ENCODE data around the gene RPTOR.

Gene RPTOR

DNA sequence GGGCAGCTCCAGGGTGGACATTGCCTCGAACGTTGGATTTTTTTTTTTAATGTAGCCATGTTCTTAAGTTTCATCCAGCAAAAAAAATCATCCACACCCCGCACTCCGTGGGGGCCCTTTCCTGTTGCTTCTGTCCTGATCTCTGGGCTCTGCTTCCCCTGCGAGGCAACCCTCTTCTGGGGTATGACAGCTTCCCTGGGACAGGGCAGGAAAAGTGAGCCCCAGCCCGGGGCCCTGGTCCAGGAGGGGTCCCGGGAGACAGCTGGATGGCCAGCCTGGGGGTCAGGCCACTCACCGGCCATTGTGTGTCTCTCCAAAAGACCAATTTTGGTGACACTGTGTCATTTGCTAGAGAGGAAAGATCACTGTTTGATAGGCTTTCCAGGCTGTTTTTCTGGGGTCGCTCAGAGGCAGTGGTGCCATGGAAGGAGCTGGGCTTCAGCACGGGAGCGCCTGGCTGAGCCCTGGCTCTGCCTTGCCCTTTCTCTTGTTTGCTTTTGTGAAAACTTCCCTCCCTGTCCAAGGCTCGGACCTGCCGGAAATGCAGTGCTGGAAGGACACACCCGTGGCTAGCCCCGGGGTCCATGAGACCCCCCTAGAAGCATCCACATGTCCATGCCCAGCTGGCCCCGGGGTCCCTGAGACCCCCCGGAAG, 406.0 kb downstream of the RPTOR start:
- DNase-seq (ENCODE audit: low spot score), result no peak

DNA sequence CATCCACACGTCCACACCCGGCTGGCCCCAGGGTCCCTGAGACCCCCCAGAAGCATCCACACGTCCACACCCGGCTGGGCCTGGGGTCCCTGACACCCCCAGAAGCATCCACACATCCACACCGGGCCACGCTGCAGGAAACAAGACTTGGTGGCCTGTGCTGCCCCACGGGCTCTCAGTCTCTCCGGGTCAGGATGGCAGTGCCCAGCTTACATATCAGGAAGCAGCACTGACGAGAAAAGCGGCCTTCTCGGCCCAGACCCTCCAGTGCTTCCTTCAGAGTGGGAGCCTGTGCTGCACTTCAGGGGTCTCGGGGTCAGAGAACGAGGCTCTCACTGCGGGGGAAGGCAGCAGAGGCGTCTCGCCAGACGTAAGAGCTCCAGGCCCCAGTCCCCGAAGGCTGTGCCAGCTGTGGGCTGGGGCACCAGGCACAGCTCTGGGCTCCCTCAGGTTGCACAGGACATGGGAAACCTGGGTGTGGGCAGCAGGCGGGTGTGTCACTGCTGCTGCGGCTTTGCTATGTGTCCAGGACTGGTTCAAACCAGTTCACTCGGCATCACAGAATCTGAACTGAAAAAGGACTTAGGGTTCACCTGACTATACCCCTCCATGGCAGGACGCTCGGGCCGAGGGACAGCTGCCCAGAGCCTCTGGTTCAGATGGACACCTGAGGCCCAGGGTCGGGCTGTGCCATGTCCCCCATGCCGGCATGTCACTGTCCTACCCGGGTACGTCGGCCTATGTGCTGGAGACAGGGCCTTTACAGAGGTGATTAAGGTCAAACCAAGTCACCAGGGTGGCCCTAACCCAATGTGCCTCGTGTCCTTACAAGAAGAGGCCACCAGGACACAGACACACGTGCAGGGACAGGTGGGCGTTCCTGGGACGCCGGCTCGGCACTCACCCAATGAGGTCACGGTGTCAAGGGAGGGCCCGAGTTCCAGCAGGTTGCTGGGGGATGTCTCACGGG, 406.8 kb downstream of the RPTOR start:
- no peak for DNase-seq (ENCODE audit: low spot score)

DNA sequence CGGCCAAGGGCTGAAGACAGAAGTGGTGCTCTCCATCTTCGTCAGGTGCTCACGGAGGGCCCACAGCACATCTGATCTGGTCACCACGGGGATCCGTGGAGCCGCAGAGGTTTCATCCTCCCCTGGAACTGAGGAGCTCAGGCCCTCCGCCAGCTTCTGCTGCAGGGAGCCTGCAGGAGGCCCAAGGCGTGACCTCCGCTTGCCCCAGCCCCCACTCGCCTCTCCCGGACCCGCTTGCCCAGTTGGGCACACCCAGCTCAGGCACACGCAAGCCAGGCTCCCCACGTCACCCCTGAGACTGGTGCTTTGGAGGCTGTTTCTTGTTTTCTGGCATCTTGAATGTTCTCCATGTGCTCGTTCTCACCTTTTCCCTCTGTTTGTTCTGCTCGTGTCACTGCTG, 407.7 kb downstream of the RPTOR start:
- no peak for DNase-seq (ENCODE audit: low spot score)

DNA sequence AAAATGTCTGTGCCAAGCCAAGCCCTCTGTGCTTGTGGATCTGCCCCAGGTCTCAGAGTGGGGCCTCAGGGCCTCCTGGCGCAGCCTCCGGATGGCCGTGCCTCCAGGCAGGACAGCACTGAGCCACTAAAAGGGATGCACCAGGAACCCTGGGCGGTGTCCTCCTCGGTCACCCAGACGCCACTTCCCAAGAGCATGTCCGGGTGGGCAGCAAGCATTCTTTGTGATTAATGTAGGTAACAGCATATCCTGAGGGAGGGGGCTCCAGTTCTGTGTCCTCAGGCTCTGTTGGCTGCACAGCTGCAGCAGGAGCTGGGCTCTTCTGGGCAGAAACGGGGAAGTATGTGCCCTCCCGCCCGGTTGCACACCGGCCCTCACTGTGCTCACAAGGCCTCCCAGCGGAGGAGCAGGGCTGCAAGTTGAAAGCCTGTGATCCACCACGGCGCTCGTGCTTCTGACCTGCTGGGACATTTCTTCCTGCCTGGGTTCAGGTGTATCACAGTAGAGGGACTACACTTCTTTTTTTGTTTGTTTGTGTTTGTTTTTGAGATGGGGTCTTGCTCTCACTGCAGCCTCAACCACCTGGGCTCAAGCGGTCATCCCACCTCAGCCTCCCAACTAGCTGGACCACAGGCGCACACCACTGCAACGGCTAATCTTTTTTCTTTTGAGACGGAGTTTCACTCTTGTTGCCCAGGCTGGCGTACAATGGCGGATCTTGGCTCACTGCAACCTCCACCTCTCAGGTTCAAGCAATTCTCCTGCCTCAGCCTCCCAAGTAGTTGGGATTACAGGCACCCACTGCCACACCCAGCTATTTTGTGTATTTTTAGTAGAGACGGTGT, 409.1 kb downstream of the RPTOR start:
- no peak for DNase-seq (ENCODE audit: low spot score)

DNA sequence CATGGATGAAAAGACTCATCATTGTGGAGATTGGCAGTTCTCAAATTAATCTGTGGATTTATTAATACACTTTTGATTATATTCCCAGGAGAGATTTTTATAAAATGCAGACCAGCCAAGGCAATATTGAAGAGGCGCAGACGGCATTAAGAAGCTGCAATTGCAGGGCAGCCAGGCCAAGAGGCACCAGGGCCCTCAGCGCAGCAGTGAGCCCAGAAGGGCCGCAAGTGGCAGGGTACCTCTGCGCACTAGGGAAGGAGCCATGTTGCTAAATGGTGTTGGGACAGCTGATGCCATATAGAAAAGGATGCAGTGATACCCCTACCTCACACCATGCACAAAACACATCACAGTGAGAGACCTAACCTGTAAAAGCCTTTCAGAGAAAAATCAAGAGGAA, 410.4 kb downstream of the RPTOR start:
- no peak for DNase-seq (ENCODE audit: low spot score)

DNA sequence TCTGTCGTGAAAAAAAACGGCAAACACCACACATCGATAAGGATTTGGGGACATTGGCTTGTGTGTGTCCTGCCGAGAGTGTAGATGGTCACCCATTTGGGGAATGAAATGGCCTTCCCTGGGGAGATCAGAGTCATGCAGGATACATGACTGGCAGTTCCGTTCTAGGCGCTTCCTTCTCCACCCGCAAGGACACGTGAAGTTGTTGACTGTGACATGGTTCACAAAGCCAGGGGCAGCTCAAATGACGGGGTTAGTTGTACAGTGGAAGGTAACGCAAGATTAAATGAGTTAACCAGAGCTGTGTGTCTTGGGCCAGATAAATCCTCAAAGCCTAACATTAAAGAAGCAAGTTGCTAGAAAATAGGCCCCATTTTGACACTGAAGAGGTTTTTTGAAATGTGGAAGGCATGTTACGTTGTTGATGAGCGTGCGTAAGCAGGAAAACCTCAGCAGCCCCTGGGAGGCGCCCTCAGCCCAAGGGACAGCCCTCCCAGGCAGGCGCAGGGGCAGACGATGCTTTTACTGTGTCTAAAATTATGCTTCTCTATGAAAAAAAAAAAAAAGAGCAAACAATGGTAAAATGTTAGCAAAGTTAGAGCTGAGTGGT, 411.1 kb downstream of the RPTOR start:
- DNase-seq (ENCODE audit: low spot score), result no peak

DNA sequence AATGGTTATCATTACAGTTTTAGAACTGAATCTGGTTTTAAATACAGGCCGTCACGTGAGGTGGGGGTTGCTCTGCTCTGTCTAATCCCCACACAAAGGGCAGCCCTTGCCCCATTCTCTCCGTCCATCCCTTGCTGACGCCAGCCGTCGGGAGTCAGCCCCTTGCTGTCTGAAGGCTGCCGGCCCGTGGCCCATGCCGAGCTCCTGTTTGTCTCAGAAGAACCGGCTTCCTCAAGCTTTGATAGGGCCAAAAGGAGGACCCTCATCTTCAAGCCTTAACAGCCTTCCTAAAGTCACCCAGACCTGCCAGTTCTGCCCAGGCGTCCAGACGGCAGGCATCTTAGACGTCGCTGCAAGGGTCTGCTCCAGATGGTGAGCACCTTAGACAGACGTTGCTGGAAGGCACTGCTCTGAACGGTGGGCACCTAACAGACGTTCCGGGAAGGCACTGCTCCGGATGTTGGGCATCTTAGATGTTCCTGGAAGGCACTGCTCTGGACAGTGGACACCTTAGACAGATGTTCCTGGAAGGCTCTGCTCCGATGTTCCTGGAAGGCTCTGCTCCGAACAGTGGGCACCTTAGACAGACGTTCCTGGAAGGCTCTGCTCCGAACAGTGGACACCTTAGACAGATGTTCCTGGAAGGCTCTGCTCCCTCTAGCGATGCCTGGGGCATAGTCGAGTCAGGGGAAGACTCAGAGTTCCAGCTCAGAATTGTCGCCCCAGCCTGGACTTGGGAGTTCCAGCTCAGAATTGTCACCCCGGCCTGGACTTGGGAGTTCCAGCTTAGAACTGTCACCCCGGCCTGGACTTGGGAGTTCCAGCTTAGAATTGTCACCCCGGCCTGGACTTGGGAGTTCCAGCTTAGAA, 411.9 kb downstream of the RPTOR start:
- DNase-seq (ENCODE audit: low spot score), result peak; percentile 21

DNA sequence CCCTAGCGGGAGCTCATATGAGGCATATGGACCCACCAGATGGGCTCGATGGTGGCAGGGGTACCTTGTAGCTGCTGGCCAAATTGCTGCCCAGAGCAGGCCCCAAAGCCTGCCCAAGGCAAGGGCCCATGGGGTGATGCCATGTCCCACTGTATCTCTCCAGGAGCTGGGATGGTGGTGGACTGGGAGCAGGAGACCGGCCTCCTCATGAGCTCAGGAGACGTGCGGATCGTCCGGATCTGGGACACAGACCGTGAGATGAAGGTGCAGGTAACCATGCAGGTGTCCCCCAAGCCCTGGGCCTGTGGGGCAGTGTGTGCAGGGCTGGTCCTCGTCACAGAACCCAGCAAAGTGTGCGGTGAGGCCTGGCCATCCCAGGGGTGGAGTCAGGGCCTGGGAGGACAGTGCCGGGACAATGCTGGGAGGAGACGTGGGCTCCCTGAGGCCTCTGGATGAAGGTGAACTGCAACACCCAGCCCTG, 412.9 kb downstream of the RPTOR start:
- DNase-seq (ENCODE audit: low spot score), result no peak

DNA sequence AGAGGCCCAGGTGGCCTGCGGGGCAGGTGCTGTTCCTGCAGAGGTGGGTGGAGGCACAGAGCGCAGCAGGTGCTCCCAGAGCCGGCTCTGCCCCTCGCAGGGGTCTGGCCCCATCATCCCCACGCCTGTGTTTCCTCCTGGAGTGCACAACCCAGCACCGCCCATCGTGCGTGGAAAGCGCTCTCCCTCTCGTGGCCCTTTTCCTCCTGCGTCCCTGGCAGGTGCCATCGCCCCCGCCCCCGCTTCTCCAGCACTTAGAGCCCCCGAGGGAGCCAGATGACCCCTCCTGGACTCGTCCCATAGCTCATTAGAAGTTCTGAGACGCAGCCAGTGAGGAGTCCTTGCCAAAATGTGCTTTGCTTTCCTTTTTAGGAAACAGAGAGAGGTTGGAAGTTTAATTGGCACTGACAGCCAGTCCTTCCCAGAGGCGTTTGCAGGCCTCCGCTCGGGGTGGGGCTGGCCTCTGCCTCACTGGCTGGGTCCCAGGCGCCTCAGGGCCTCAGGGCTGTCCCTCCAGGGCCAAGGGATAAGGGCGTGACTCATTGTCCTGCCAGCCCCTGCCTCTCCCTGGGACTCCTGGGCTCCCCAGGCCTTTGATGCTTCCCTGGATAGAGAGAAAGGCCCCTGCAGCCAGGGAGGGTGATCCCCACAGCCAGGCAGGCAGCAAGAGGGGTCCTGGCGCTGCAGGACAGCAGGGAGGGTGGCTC, 414.8 kb downstream of the RPTOR start:
- peak; percentile 30 for DNase-seq (ENCODE audit: low spot score)

DNA sequence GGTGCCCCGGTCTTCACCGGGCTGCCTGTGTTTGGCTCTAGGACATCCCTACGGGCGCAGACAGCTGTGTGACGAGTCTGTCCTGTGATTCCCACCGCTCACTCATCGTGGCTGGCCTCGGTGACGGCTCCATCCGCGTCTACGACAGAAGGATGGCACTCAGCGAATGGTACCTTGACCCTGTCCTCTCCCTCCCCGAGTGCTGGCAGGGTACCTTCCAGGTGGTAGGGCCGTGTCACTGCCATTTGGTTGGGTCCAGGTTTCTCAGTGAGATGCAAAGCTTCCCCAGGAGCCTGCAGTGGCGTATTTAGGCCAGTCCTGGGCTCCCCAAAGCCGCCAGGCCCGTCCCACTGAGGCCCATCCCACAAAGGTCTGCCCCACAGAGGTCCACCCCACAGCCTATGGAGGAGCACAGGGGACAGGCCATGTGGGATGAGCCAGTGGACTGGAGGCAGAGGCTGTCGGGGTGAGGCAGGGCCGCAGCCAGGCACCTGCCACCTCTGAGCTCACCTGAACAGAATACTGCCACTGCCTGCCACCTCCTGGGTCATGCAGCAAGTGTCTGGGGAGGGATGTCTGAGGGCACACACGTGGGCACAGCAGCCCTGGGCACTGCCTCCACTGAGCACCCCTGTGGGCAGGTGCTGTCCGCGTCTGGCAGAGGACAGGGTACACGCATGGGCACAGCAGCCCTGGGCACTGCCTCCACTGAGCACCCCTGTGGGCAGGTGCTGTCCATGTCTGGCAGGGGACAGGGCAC, 415.6 kb downstream of the RPTOR start:
- DNase-seq (ENCODE audit: low spot score), result peak; percentile 12

DNA sequence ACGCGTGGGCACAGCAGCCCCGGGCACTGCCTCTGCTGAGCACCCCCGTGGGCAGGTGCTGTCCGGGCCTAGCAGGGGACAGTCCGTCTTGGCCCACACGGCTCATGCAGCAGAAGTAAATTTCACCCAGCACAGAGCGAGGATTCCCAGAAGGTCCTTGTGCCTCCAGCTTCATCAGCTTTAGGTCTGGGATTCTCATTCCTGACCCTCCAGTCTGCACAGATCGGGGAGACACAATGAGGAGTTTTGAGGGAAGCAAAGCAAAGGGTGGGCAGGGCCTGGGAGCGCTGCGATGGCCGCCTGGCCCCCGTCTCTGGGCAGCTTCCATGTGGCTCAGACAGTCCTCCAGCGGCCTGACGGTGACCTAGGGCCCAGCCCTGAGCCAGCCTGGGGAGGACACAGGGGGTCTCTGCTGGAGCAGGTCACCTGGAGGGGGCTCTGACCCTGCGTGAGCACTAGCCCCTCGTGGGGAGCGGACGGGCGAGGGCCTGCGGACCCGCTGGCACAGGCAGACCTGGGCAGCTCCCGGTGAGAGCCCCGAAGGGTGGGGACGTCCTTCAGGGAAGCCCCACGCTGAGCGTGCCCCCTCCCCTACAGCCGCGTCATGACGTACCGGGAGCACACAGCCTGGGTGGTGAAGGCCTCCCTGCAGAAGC, 416.3 kb downstream of the RPTOR start:
- peak; percentile 11 for DNase-seq (ENCODE audit: low spot score)

DNA sequence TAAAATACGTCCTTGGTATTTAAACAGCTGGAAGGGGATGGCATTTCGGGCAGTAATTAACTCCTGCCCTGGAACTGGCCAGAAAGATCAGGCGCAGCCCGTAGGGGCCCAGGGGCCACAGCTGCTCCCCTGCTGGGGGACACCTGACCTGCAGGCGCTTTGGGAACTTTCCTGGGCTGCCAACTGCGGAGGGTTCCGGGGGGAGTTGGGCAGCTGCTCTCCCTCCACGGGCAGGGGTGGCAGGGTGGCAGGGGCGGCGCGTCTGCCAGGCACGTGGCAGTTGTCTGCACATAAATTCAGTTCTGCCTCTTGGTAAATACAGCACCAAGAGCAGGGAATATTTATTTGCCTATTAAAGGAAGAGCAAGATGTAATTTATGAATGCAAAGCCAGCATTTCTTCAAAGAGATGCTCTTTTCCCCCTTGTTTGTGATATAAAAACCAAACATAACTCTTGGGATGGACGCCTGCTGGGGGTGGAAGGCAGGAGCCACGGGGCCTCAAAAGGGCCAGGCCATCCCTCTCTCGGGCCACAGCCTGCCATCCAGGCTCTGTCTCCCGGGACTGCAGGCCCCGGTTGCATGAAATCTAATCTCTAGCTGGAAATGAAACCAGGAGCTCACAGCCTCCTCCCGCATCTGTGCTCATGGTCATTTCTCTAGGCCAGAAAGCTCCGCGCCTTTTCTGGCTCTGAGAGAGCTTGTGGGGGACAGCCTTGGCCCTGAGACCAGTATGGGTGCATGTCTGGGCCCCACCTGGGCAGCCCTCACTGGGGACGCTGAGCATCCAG, 417.1 kb downstream of the RPTOR start:
- peak; percentile 34 for DNase-seq (ENCODE audit: low spot score)

DNA sequence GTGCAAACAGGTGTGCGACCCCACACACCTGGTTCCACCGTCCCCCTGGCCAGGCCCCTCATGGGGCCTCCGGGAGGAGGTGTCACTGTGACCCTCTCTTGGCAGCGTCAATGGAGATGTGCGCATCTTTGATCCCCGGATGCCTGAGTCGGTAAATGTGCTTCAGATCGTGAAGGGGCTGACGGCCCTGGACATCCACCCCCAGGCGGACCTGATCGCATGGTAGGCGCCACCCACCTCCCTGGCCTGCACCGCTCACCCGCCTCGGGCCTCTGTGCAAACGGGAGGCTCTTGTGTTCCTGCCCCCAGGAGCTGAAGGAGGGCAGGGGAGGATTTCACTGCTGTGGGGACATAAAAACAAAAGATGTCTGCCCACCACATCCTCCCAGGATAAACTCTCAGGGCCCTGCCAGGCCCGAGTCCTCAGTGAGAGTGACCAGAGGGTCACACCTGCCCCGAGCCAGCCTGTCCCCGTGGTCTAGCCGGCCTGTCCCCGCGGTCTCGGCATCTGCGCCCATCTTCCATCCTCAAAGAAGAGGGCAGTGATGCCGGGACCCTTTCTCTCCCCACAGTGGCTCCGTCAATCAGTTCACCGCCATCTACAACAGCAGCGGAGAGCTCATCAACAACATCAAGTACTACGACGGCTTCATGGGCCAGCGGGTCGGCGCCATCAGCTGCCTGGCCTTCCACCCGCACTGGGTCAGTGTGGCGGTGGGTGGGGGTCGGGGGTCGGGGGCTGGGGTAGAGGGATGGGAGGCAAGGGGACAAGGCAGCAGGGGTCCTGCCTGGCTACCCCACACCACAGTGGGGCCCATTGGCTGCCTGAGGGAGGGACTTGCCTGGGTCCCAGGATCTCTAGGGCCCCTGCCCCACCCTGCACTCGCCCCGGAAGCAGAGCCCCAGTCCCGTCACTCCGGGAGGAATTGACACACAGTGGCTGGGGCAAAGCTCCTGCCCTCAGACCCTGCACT, 418.0 kb downstream of the RPTOR start:
- peak; percentile 16 for DNase-seq (ENCODE audit: low spot score)

DNA sequence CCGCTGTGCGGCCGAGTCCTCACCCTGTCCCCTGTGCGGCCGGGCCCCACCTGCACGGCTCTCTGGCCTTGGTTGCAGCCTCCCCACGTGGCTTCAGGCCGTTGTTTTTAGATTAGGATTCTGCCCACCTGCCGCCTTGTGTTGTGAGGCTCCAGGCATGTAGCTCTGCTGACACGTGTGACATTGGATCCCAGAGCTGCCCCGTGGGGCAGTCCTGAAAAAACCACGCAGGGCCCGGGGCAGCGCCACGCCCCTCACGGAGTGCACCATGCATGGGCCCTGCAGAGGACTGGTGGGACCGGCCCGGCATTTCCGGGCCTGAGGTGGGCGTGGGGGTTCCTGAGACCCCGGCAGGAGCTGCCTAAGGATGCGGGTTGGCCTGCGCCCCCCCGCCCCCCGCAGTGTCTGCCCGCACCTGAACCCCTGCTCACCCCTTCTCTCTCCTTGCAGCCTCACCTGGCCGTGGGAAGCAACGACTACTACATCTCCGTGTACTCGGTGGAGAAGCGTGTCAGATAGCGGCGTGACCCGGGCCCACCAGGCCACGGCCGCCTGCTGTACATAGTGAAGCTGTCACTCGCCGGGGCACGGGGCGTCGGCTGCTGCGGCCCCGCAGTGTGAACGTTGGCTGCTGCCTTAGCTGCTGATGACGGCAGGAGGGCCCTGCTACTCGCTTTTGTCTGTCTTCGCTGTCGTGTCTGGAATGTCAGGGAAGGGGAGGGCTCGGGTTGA, 419.3 kb downstream of the RPTOR start:
- peak; percentile 63 for DNase-seq (ENCODE audit: low spot score)

DNA sequence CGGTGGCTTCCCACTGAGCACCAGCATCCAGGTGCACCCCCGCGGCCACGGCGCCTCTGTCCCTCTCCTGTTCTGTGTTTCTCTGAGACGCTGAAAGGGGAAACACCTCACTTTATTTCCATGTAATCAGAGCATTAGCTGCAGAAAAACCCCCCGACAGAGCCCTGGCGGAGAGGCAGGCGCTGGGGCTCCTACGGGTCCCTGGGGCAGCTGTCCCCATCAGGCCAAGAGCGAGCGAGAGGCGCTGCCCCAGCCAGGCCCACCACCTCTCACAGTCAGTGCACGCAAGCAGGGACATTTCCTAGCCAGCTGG, 419.9 kb downstream of the RPTOR start:
- DNase-seq (ENCODE audit: low spot score), result no peak

DNA sequence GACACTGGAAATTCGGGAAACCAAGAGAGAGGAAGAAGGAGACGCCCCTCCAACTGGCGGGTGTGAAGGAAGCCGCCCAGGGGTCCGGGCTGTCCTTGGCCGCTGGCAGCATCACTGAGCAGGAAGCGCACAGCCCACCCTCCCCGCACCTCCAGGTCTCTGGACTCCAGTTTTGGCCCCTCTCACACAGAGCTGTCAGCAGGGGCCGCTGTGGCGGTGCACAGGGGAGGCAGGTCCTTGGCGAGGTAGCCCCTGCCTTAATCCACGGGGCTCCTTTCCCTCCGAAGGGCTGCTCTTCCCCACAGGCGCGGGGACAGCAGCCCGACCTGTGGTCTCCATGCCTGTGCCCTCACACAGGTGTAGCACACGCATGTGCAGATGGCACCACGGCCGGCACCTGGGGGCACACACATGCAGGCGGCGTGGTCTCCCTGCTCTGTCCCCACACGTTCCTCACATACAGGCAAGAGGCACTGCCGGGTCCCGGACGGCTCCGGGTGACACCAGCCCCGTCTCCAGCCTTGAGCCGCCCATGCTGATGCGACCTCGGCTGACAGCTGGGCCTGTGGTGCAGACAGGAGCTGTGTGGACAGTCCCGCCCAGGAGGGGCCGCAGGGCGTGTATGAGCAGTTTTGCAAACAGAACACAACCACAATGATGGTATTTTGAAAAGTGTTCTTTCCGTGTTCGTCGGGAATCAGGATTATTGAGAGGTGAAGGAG, 420.4 kb downstream of the RPTOR start:
- DNase-seq (ENCODE audit: low spot score), result no peak
